ENCODE data around the gene DGKZ. TPM values are rescaled to one million over a fixed set of nuclear protein-coding genes. Genes with fewer than 3 reads are reported as not detected.

The DGKZ gene
- total RNA-seq, 1 donor from 2014 or later = 69.6 TPM

GRCh38 chr11:46351148-46351547 lies 3.9 kb downstream of the DGKZ start:
- no peaks in the 10 kb centered on the region for H3K36me3 ChIP-seq (ENCODE audit: control insufficient read depth, insufficient read depth, low read length)
- no peak for TF ChIP-seq CTCF (IDR thresholded peaks at IDR 0.05; ENCODE audit: insufficient read depth, low read length, poor library complexity, severe bottlenecking)
- H3K4me3 ChIP-seq (ENCODE audit: low read depth, low read length) = no peak overlapping the region
- no peak for DNase-seq (ENCODE audit: low read depth)
- no peaks in the 10 kb centered on the region for H3K27me3 ChIP-seq (ENCODE audit: control insufficient read depth, insufficient read depth, low read length)

GRCh38 chr11:46351606-46352005 lies 4.3 kb downstream of the DGKZ start:
- no peak overlapping the region for H3K4me3 ChIP-seq (ENCODE audit: low read depth, low read length)
- no peak for TF ChIP-seq CTCF (IDR thresholded peaks at IDR 0.05; ENCODE audit: insufficient read depth, low read length, poor library complexity, severe bottlenecking)
- no peaks in the 10 kb centered on the region for H3K36me3 ChIP-seq (ENCODE audit: control insufficient read depth, insufficient read depth, low read length)
- H3K27me3 ChIP-seq (ENCODE audit: control insufficient read depth, insufficient read depth, low read length) = no peaks in the 10 kb centered on the region
- no peak for DNase-seq (ENCODE audit: low read depth)

- TF ChIP-seq CTCF (IDR thresholded peaks at IDR 0.05; ENCODE audit: insufficient read depth, low read length, poor library complexity, severe bottlenecking) = peak; percentile 96
- no peaks in the 10 kb centered on the region for H3K36me3 ChIP-seq (ENCODE audit: control insufficient read depth, insufficient read depth, low read length)
- H3K27me3 ChIP-seq (ENCODE audit: control insufficient read depth, insufficient read depth, low read length) = no peaks in the 10 kb centered on the region
- DNase-seq (ENCODE audit: low read depth) = no peak
- H3K4me3 ChIP-seq (ENCODE audit: low read depth, low read length) = no peak overlapping the region
Observed at GRCh38 chr11:46352063-46352841, 5.0 kb downstream of the DGKZ start.

- Histone ChIP-seq H3K4me3 (ENCODE audit: low read depth, low read length) (no peak overlapping the region), H3K27me3 (ENCODE audit: control insufficient read depth, insufficient read depth, low read length) (no peaks in the 10 kb centered on the region), H3K36me3 (ENCODE audit: control insufficient read depth, insufficient read depth, low read length) (no peaks in the 10 kb centered on the region)
- DNase-seq (ENCODE audit: low read depth) = no peak
- no peak for TF ChIP-seq CTCF (IDR thresholded peaks at IDR 0.05; ENCODE audit: insufficient read depth, low read length, poor library complexity, severe bottlenecking)
Observed at GRCh38 chr11:46353698-46354097, 6.4 kb downstream of the DGKZ start.

GRCh38 chr11:46356924-46357482 lies 9.7 kb downstream of the DGKZ start:
- H3K4me3 ChIP-seq (ENCODE audit: low read depth, low read length) = no peak overlapping the region
- H3K27me3 ChIP-seq (ENCODE audit: control insufficient read depth, insufficient read depth, low read length) = no peaks in the 10 kb centered on the region
- H3K36me3 ChIP-seq (ENCODE audit: control insufficient read depth, insufficient read depth, low read length) = no peaks in the 10 kb centered on the region
- TF ChIP-seq CTCF (IDR thresholded peaks at IDR 0.05; ENCODE audit: insufficient read depth, low read length, poor library complexity, severe bottlenecking) = no peak
- DNase-seq (ENCODE audit: low read depth) = no peak
